ENCODE data around the gene PDK2. TPM values are rescaled to one million over a fixed set of nuclear protein-coding genes. Genes with fewer than 3 reads are reported as not detected.

Gene PDK2
- total RNA-seq, 2 donors from 2014 or later, result 26.6 to 34.6 TPM

DNA sequence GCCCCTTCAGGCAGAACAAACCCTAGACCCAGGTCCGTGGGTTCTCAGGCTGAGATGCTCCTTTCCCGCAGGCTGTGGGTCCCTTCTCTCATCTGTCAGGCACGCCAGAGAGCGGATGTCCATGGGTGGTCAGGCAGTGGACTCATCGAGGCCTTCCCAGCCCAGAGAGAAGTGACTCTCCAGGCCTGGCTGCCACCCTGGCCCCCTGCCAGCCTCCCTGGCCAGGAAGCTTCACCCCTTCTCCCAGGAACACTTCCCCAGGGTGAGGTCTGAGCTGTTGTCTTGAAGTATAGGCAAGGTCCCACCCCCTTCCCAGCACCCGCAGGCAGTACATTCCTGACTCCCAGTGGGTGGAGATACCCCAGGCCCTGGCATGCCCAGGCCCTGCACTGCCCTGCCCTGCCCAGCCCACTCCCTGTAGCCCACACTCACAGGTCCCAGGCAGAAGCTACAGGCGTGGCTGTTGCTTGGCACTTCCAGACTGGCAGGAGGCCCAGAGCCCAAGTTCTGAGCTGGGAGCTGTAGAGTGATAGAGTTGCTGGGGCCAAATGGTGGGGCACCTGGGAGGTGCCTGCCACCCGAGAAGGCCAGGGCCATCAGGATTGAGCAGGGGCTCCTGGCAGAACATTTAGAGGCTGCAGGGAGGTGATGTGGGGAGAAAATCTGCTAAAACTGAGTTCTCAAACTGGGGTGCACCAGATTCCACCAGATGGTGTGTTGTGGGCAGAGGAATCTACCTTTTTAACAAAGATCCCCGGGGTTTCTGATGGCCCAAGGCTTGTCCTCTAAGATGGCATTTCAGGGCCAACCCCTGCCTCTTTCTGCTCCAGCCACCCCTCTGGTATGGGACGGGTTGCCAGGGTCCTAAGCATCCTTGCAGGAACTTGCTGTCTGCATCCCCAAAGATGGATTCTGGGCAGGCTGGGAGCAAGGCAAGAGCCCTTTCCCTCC lies 32.6 kb upstream of the PDK2 start:
- H3K4me1 Mint-ChIP-seq (ENCODE audit: low read depth), result peaks cover 6% of the 10 kb centered on the region
- no peak for ATAC-seq (replicated peaks in 1 of 2)
- no peaks in the 10 kb centered on the region for H3K9me3 Mint-ChIP-seq
- no peak overlapping the region for H3K27ac Mint-ChIP-seq
- no peak for DNase-seq
- H3K27me3 Mint-ChIP-seq (ENCODE audit: low read depth), result no peaks in the 10 kb centered on the region
- no peak overlapping the region for H3K4me3 Mint-ChIP-seq
- no peaks in the 10 kb centered on the region for H3K36me3 Mint-ChIP-seq (ENCODE audit: insufficient read depth in 2 of 2)

DNA sequence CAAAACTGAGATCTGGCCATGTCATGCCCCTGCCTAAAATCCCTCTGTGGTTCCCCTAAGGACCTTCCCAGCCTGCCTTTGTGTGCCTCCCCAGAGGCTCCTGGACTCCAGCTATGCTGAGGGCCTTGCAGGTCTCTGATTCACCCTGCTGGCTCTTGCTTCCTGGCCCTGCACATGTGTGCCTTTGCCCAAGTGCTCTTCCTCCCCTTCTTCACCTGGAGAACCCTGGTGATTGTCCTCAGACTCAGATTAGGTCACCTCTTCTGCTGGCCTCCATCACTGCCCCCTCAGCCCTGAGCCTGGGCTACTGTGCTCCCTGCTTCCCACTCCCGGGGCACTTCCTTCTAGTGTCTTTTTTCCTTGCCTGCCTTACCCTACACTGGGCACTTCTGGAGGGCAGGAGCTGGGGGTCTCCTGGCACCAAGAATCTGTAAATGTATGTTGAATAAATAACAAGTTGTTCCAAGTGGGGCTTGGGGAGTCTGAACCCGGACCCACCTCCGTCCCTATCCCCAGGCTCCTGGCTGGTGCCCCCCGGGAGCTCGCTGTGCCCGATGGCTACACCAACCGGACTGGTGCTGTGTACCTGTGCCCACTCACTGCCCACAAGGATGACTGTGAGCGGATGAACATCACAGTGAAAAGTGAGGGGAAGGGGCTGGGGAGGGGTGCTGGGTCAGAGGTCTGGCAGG lies 31.4 kb upstream of the PDK2 start:
- H3K9me3 Mint-ChIP-seq, result no peaks in the 10 kb centered on the region
- ATAC-seq (replicated peaks in 1 of 2) (no peak), DNase-seq (no peak)
- H3K36me3 Mint-ChIP-seq (ENCODE audit: insufficient read depth in 2 of 2), result no peaks in the 10 kb centered on the region
- no peaks in the 10 kb centered on the region for H3K4me1 Mint-ChIP-seq (ENCODE audit: low read depth)
- H3K4me3 Mint-ChIP-seq, result no peak overlapping the region
- no peaks in the 10 kb centered on the region for H3K27me3 Mint-ChIP-seq (ENCODE audit: low read depth)
- H3K27ac Mint-ChIP-seq, result no peak overlapping the region

DNA sequence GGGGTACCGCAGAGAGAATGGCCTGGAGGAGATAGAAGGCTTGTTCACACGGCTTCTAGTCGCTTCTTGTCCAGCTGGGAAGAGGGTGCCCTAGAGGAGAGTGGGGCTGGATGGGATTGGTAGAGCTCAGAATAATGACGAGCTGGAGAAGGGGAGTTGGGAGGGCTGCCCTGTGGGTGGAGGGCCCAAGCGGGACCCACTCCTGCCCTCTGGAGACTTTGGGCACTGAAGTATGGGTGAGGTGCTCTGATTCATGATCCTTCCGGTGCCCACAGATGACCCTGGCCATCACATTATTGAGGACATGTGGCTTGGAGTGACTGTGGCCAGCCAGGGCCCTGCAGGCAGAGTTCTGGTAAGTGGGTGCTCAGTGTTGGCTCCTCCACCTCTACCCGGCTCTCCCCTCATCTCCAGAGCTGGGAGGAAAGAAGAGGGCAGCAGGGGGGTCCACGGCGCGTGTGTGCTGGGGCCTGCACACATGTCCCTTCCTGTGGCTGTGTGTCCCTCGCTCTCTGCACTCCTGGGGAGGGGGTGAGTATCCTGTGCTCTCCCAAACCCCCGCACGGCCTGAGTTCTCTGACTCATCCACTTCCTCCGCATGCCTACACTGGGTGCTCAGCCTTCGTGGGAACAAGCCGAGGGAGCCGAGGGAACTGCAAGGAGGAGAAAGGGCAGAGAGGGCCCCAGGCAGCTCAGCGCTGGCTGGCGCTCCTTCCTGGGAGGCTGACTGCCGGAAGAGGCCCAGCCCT lies 30.7 kb upstream of the PDK2 start:
- Mint-ChIP-seq H3K27me3 (ENCODE audit: low read depth) (no peaks in the 10 kb centered on the region), H3K4me3 (no peak overlapping the region), H3K9me3 (no peaks in the 10 kb centered on the region), H3K27ac (no peak overlapping the region), H3K36me3 (ENCODE audit: insufficient read depth in 2 of 2) (no peaks in the 10 kb centered on the region), H3K4me1 (ENCODE audit: low read depth) (no peaks in the 10 kb centered on the region)
- ATAC-seq (replicated peaks in 1 of 2) (no peak), DNase-seq (no peak)

DNA sequence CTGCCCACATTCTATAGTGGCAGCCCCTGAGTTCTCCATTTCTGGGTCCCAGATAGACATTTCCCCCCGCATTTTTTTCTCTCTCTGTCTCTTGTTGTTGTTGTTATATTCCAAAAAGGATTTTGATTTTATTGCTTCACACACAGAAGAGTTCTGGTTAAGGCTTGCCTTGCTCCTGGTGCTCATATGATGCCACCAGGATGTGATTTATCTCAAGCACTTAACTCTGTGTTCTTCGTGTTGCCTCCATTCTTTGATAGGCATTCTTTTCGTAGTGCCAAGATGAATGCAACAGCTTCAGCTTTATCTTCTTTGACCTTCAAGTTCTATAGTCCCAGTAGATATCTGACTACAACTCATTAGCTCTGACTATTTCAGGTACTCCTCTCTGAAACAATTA lies 30.1 kb upstream of the PDK2 start:
- Mint-ChIP-seq H3K4me3 (no peak overlapping the region), H3K9me3 (no peaks in the 10 kb centered on the region), H3K27me3 (ENCODE audit: low read depth) (no peaks in the 10 kb centered on the region), H3K36me3 (ENCODE audit: insufficient read depth in 2 of 2) (no peaks in the 10 kb centered on the region), H3K4me1 (ENCODE audit: low read depth) (no peaks in the 10 kb centered on the region), H3K27ac (no peak overlapping the region)
- no peak for DNase-seq
- ATAC-seq (replicated peaks in 1 of 2), result no peak

DNA sequence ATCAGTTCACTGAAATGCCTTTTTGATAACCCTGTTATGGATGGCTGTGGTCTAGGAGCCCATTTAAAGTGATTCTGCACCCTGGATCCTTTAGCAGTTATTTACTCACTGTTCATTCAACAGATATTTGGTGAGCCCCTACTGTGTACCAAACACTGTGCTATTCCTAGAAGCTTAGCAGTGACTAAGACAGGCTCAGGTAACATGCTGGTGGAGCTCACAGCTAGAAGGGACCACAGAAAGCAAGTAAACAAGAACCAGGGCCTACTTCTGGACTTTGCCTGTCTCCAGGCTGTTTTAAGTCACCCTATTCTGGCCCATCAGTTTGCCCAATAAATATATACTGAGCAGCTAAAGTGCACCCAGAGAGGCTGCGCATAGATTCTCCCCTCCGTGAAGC lies 28.2 kb upstream of the PDK2 start:
- Mint-ChIP-seq H3K27ac (no peak overlapping the region), H3K4me3 (no peak overlapping the region), H3K27me3 (ENCODE audit: low read depth) (no peaks in the 10 kb centered on the region), H3K9me3 (peaks cover 0 to 3% of the 10 kb centered on the region in 2 donors), H3K4me1 (ENCODE audit: low read depth) (no peaks in the 10 kb centered on the region), H3K36me3 (ENCODE audit: insufficient read depth in 2 of 2) (peaks cover 9 to 10% of the 10 kb centered on the region in 2 donors)
- no peak for ATAC-seq (replicated peaks in 1 of 2)
- DNase-seq, result no peak

DNA sequence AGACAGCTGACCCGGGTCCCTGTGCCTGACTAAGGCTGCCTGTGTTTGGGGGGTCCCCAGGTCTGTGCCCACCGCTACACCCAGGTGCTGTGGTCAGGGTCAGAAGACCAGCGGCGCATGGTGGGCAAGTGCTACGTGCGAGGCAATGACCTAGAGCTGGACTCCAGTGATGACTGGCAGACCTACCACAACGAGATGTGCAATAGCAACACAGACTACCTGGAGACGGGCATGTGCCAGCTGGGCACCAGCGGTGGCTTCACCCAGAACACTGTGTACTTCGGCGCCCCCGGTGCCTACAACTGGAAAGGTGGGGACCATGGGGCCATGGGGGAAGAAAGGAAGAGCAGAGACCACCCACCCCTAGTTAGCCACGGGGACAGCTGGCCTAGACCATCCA lies 27.2 kb upstream of the PDK2 start:
- H3K36me3 Mint-ChIP-seq (ENCODE audit: insufficient read depth in 2 of 2), result peaks cover 9 to 13% of the 10 kb centered on the region in 2 donors
- no peaks in the 10 kb centered on the region for H3K4me1 Mint-ChIP-seq (ENCODE audit: low read depth)
- ATAC-seq (replicated peaks in 1 of 2) (no peak), DNase-seq (no peak)
- no peak overlapping the region for H3K4me3 Mint-ChIP-seq
- no peak overlapping the region for H3K27ac Mint-ChIP-seq
- no peaks in the 10 kb centered on the region for H3K27me3 Mint-ChIP-seq (ENCODE audit: low read depth)
- H3K9me3 Mint-ChIP-seq, result peaks cover 0 to 3% of the 10 kb centered on the region in 2 donors

DNA sequence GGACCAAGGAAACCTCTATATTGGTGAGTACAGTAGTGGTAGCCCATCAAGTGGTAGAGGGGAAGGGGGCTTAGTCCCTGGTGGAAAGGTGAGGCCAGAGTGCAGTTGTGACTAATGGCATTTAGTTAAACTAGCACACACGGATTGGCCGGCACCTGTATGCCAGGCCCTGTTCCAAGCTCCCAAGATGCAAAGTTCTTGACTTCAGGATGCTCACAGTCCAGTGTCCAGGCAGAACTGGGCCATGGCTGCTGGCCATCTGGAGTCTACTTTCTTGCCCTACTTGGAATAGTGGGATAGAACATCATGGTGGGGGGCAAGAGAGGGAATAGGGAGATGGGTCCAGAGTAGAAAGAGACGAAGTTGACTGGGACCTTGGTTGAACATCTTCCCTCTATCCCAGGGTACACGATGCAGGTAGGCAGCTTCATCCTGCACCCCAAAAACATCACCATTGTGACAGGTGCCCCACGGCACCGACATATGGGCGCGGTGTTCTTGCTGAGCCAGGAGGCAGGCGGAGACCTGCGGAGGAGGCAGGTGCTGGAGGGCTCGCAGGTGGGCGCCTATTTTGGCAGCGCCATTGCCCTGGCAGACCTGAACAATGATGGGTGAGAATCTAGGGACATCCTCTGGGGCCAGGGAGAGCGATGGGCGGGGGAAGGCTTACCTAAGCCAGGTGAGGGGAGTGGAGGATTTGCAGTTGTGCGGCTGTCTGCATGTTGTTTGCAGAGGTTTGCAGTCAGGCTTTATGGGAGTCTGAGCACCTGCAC lies 24.1 kb upstream of the PDK2 start:
- ATAC-seq (replicated peaks in 1 of 2) (no peak), DNase-seq (no peak)
- H3K27ac Mint-ChIP-seq, result no peak overlapping the region
- peaks cover 9 to 13% of the 10 kb centered on the region in 2 donors for H3K36me3 Mint-ChIP-seq (ENCODE audit: insufficient read depth in 2 of 2)
- H3K4me1 Mint-ChIP-seq (ENCODE audit: low read depth), result no peaks in the 10 kb centered on the region
- peaks cover 0 to 3% of the 10 kb centered on the region in 2 donors for H3K9me3 Mint-ChIP-seq
- no peak overlapping the region for H3K4me3 Mint-ChIP-seq
- H3K27me3 Mint-ChIP-seq (ENCODE audit: low read depth), result no peaks in the 10 kb centered on the region

DNA sequence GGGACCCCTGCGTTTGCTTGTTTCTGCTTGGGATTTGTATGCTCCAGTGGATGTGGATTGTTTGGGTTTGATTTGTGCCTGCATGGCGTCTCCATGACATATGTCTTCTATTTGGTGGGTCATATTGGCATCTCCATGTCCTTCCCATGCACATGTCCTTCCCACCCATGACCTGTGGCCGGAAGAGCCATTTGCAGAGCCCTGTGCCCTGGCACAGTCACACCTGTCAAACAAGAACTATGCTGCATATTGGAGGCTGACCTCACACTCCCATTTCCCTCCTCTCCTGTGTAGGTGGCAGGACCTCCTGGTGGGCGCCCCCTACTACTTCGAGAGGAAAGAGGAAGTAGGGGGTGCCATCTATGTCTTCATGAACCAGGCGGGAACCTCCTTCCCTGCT lies 23.5 kb upstream of the PDK2 start:
- peaks cover 9 to 13% of the 10 kb centered on the region in 2 donors for H3K36me3 Mint-ChIP-seq (ENCODE audit: insufficient read depth in 2 of 2)
- no peak overlapping the region for H3K27ac Mint-ChIP-seq
- no peaks in the 10 kb centered on the region for H3K4me1 Mint-ChIP-seq (ENCODE audit: low read depth)
- ATAC-seq (replicated peaks in 1 of 2), result no peak
- H3K9me3 Mint-ChIP-seq, result peaks cover 0 to 3% of the 10 kb centered on the region in 2 donors
- no peak for DNase-seq
- H3K27me3 Mint-ChIP-seq (ENCODE audit: low read depth), result no peaks in the 10 kb centered on the region
- no peak overlapping the region for H3K4me3 Mint-ChIP-seq

DNA sequence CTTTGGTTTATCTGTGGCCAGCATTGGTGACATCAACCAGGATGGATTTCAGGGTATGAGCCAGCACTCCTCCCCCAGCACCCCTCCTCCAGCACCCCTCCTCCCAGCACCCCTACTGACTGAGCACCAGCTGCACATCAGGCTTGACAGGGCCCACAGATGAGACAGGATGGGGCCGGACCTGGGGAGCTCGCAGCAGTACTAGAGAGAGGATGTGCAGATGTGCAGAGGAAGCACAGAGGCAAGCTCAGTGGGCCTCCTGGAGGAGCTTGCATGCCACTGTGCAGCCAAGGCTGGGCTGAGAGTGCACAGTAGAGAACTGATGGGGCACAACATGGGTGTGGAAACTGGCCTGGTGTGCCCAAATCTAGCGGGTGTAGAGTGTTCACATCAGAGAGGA lies 23.0 kb upstream of the PDK2 start:
- ATAC-seq (replicated peaks in 1 of 2) (no peak), DNase-seq (no peak)
- H3K4me1 Mint-ChIP-seq (ENCODE audit: low read depth), result no peaks in the 10 kb centered on the region
- H3K27ac Mint-ChIP-seq, result no peak overlapping the region
- no peaks in the 10 kb centered on the region for H3K27me3 Mint-ChIP-seq (ENCODE audit: low read depth)
- H3K36me3 Mint-ChIP-seq (ENCODE audit: insufficient read depth in 2 of 2), result peaks cover 9 to 13% of the 10 kb centered on the region in 2 donors
- no peak overlapping the region for H3K4me3 Mint-ChIP-seq
- peaks cover 0 to 3% of the 10 kb centered on the region in 2 donors for H3K9me3 Mint-ChIP-seq

DNA sequence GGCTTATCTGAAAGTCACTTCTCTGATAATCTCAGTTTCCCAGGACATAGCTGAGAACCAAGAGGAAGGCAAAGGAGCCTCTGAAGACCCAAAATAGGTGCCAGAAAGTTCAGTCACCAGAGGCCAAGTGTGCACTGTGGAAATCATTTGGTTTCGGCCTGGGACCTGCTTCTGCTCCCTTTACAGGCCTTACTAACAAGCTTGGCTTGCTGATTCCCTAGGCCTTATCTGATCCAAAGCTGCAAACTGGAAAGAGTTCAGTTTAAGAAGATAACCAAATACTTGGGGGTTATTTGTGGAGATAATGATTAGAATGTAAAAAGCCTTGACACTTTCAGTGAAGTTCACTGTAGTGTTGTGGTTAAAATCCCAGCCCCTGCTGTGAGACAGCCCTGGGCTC lies 22.2 kb upstream of the PDK2 start:
- H3K4me3 Mint-ChIP-seq, result no peak overlapping the region
- DNase-seq (no peak), ATAC-seq (replicated peaks in 1 of 2) (no peak)
- H3K36me3 Mint-ChIP-seq (ENCODE audit: insufficient read depth in 2 of 2), result peaks cover 9 to 13% of the 10 kb centered on the region in 2 donors
- H3K27me3 Mint-ChIP-seq (ENCODE audit: low read depth), result no peaks in the 10 kb centered on the region
- H3K9me3 Mint-ChIP-seq, result peaks cover 0 to 3% of the 10 kb centered on the region in 2 donors
- no peak overlapping the region for H3K27ac Mint-ChIP-seq
- H3K4me1 Mint-ChIP-seq (ENCODE audit: low read depth), result no peaks in the 10 kb centered on the region

DNA sequence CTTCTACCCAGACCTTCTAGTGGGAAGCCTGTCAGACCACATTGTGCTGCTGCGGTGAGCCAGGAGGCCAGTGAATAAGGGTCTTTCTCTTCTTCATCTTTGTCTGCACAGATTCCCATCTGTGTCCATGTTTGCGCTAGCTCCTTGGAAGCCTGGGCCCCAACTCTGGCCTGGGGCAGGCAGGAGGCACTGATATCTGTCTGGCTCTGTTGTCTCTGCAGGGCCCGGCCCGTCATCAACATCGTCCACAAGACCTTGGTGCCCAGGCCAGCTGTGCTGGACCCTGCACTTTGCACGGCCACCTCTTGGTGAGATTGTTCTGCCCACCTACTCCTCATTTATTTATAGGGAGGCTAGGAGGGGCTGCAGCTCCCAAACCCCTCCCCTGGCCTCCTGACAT lies 20.9 kb upstream of the PDK2 start:
- H3K27ac Mint-ChIP-seq, result no peak overlapping the region
- ATAC-seq (replicated peaks in 1 of 2) (no peak), DNase-seq (no peak)
- H3K36me3 Mint-ChIP-seq (ENCODE audit: insufficient read depth in 2 of 2), result peaks cover 9 to 13% of the 10 kb centered on the region in 2 donors
- H3K27me3 Mint-ChIP-seq (ENCODE audit: low read depth), result no peaks in the 10 kb centered on the region
- H3K4me3 Mint-ChIP-seq, result no peak overlapping the region
- H3K4me1 Mint-ChIP-seq (ENCODE audit: low read depth), result no peaks in the 10 kb centered on the region
- H3K9me3 Mint-ChIP-seq, result peaks cover 0 to 3% of the 10 kb centered on the region in 2 donors

DNA sequence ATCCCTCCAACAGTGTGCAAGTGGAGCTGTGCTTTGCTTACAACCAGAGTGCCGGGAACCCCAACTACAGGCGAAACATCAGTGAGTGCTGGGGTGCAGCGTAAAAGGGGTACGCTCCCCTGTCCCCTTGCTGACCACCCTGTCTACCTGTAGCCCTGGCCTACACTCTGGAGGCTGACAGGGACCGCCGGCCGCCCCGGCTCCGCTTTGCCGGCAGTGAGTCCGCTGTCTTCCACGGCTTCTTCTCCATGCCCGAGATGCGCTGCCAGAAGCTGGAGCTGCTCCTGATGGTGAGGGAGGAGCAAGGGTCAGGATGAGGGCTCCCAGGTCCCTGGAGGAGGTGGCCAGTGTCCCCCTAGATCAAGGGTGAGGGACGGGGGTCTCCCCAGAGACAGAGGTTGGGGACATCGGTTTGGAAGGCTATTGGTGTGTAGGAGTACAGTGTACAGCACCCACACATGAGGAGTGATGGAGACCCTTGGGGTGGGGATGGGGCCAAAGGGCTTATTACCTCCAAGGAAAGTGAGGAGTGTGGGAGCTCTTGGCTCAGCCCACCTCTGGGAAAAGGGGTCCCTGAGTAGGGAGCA lies 19.6 kb upstream of the PDK2 start:
- Mint-ChIP-seq H3K9me3 (peaks cover 0 to 3% of the 10 kb centered on the region in 2 donors), H3K4me1 (ENCODE audit: low read depth) (no peaks in the 10 kb centered on the region), H3K27me3 (ENCODE audit: low read depth) (no peaks in the 10 kb centered on the region), H3K4me3 (no peak overlapping the region), H3K27ac (no peak overlapping the region), H3K36me3 (ENCODE audit: insufficient read depth in 2 of 2) (peaks cover 9 to 13% of the 10 kb centered on the region in 2 donors)
- ATAC-seq (replicated peaks in 1 of 2), result no peak
- no peak for DNase-seq
